ENCODE measurements around the gene TUBA4B.
A peak's percentile ranks its signal among the peaks of the same experiment; 100 is the strongest.

The TUBA4B gene

DNA sequence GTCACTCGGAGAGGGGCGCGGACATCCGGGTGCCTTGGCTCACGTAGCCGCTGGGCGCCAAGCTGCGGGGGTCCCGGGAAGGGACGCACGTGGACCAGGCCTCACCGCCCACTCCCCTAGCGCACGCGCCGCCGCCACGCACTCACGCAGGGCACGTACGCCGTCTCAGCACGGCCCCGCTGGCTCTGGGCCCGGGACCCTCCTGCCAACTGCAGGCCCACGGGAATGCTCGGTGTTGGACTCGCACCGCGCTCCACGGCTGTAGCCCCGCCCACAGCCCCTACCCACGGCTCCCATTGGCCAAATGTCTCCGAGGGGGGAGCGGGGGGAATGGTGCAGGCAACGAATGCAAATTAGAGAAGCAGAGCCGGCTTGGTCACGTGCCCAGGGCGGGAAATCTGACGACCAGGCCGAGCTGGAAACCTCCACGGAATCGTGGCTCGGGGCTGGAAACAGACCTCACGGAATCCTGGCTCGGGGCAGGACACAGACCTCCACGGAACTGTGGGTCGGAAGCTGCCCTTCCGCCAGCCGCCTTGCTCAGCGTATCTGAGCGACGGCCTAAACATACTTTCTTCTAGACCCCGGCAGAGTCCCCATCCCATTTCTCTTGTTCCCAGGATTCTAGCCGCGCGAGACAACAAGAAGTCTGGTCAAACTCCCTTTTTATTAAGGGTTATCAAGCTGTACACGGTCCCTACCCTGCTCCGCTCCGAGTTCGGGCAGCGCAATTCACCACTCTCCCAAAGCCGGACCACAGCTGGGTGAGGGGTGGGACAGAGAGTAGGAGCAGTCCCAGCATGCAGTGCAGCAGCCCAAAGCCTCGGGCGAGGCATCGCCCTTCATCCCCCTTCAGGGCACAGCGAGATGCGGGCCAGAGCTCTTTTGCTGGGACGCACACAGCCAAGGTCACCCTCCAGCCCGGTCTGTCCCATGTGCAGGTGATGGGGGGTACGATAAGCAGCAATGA lies 34.0 kb upstream of the TUBA4B start, which contains the start of gene ABCB6:
Gene ABCB6, minus strand, starts transcription at position 227 of the 970 bp plus-strand sequence. CDS start 285 bp downstream, outside the sequence.
- peak; percentile 91 for DNase-seq (ENCODE audit: low read depth, low spot score)

DNA sequence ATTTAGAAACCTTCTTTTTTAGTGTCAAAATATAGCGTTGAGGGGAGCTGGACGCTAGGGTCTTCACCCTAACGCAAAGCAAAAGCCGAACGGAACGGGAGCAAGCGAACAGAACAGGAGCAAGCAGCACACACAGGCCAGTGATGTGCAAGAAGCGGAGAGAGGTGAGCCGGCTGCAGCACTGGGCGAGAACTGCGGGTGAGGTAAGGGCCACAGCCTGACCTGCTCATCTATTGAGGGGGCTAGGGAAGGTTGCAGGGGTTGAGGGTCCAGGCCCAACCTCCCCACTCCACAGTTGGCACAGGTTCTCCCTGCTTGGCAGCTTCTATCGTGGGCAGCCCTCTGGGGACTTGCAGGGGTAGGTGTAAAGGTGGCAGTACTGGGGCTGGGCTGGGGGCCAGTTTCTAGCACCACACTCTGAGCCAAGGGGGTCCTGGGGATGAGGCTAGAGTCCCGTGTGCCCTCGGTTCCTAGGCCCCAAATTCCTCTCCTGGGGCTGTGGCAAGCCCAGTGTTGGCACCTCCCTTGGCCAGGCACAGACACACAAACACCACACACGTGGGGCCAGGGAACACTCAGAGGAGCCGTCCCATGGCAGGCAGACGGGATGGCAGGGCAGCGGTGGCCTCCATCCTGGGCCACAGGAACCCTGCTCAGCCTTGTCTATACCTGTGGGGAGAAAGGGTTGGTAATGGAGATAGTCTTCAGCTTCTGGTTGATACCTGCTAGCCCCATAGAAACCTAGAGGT lies 33.1 kb upstream of the TUBA4B start:
- no peak for DNase-seq (ENCODE audit: low read depth, low spot score)

DNA sequence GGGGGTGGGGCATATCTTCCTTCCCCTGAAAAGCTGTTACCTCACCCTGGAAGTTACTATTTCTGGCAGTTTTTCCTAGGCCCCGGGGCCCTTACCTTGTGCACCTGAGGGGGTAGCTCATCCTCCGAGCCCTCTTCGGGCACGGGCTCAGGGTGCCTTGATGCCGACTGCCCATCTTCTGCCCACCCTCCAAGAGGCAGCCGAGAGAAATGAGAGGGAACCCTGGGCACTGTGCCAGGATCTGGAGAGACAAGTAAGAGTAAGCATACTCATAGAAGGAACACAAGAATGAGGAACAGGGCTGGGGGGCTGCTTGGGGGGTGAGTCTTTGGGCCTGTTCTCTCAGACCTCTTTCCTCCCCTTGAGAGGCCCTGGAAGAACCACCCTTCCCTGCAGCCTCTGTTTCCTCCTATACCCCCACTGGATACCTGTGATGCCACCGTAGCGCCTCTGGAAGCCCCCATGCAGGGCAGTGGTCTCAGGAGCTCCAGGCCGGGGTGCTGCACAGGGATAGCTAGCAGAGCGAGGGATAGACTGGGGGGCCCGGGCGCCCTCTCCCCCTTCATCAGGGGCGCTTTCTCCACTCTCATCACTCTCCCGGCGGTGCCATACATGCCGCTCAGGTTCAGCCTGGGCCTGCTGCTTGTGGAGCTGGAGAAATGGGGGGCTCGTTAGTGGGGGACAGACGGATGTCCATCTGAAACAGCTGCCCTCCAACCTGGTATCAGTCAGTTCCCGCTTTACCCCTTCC lies 32.2 kb upstream of the TUBA4B start:
- no peak for DNase-seq (ENCODE audit: low read depth, low spot score)

DNA sequence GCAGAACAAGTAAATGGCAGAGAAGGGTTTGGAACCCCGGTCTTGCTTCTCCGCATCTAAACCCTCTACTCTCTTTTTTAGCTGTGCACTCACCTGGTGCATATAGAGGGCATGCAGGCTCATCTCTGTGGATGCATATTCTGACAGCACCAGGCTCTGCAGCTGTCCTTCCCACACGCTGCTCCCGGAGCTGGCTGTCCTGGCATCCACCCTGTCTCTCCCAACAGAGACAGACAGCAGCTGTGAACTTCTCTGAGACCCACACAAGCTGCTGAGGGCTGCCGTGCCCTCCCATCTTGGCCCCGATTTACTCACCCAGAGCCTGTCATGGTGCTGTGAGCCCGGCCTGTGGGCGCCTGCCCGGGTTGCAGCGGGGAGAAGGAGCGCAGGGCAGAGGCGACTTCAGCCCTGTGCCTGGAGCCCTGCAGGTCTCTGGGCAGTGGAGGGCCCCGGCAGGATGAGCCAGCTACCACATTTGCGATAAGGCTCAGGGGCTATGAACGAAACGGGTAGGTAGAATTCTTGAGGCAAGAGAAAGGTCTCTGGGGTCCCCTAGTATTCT lies 31.0 kb upstream of the TUBA4B start:
- DNase-seq (ENCODE audit: low read depth, low spot score): no peak

DNA sequence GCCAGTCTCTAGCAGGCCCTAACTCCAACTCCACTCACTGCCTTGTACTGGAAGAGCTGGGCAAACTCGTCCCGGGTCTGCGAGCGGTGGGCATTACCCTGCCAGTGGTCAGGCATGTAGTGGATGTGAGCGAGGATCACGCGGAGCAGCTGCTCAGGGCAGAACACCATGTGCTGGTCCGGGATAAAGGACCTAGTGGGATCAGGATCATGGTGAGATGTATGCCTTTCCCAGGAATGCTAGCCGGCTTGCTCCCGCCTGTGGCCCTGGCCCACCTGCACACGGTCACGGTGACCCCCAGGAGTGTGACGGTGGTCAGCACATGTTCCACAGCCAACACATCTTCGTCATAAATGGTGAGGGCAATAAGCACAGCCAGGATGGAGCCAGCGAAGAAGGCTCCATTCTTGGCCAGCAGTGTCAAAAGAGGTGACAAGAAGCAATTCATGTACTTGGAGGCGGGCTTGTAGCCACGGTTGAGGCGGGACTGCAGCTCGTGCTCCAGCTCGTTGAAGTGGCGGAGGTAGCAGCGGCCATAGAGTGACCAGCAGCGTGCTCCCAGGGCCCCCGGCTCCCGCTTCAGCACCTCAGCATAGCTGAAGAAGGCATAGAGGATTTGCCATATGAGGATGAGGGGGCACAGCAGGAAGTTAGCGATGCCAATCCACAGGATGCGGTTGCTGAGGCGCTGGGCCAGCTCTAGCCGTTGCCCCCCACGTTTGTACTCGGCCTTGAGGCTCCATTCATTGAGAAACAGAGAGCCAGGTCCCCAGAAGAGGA lies 29.0 kb upstream of the TUBA4B start:
- no peak for DNase-seq (ENCODE audit: low read depth, low spot score)

DNA sequence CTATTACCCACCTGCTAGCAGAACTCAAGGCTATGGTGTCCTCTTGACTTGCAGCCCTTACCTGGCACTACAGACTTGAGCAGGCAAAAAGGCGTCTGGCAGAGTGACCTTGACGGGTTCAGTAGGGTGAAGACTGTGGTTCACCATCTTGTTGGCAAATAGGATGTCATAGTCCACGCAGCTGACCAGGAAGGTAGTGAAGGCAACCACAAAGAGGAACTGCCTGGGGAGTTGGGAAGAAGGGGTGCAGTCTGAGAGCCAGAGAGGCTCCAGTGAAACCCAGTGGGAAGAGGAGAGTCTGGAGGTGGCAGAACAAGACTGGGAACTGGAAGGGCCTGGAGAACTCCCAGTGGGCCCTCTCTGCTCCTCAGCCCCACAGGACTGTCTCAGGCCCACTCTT lies 27.7 kb upstream of the TUBA4B start:
- no peak for DNase-seq (ENCODE audit: low read depth, low spot score)

DNA sequence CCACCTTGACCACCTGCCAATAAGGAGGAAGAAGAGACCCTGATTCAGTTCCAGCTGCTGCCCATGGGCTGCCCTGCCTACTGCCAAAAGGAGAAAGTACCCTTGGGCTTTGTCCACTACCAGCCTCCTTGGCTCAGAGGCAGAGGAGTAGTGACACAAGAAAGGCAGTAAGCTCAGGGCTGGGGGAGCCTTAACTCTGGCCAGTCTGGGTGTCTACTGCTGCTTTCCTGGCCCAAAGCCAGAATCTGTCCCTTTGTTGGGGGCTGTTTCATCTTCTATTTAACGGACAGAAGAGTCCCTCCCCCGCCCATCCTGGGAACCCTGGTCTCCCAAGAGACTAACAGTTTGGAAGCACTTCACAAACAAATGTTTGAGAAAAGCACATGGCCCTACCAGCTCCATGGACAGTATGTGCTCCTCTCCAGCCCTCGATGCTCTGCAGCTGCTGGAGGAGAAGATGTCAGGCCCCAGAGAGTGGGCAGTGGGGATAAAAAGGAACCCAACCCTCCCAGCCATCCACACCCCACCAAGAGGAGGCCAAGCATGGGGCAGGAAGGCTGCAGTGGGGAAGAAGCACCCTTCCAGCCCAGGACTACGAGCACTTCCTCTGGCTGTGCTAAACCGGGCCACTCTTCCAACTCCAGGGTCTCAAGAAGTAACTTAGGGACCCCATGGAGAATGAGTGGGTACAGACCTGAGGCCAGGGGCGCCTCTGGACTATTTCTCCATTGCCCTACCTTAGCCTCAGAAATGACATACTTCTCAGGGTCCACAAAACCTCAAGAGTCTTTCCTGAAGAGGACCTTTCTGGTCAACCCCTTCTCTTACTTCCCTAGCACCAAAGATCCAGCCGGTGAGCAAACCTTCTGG lies 24.8 kb upstream of the TUBA4B start:
- no peak for DNase-seq (ENCODE audit: low read depth, low spot score)

DNA sequence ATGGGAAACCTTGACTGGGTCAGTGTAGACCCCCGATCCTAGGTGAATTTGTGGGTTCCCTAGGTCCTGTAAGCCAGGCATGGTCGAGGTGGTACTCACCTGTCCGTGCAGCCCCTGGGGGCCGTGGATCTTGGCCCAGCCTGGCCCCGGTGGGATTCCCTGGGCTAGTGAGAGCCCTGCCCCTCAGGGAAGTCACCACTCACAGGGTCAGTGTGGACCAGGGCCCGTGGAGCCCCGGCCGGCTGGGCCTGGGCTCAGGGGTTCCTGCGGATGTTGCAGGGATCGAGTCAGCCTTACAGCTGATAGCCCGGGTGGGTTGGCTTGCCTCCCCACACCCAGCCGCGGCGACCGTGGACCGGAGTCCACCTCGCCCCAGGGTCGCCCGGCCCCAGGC lies 24.1 kb upstream of the TUBA4B start:
- DNase-seq (ENCODE audit: low read depth, low spot score): no peak

DNA sequence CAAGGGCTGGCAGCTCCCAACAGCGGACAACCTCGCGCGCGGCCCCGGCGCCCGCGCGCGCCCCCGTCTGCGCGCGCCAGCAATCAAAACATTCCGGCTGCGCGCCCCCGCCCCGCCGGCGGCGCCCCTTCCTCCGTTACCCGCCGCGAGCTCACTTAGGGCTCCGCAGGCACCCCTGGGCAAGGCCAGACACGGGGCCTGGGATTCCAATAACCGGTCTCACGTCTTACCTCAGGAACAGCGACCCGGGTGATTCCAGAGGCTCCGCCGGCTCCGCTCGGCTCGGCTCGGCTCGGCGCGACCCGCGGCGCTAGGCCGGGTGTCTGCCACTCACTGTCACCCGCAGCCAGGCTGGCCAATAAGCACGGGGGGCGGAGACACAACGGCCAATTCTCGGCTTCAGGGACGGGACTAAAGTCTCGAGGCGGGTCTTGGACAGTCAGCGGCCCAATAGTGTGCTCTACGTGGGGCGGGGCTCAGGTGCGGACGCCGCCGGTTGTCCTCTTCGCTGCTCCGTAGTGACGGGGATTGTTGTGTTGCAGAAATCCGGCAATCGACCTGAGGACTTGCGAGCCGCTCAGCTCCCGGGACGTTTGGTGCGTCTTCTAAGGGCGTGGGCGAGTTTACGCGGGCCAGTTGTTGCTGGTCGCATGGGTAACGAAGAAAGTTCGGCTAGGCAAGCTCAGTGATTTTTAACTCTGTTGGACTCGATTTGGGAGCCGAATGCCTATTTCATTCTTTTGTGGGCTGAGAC lies 23.6 kb upstream of the TUBA4B start, which contains the start of the genes ANKZF1 and ATG9A:
Gene ANKZF1, plus strand, starts transcription at position 502 of the 754 bp plus-strand sequence. CDS start 452 bp downstream, outside the sequence.
Gene ATG9A, minus strand, starts transcription at position 332 of the 754 bp plus-strand sequence. CDS start 1,612 bp downstream, outside the sequence.
- peak; percentile 99 for DNase-seq (ENCODE audit: low read depth, low spot score)

DNA sequence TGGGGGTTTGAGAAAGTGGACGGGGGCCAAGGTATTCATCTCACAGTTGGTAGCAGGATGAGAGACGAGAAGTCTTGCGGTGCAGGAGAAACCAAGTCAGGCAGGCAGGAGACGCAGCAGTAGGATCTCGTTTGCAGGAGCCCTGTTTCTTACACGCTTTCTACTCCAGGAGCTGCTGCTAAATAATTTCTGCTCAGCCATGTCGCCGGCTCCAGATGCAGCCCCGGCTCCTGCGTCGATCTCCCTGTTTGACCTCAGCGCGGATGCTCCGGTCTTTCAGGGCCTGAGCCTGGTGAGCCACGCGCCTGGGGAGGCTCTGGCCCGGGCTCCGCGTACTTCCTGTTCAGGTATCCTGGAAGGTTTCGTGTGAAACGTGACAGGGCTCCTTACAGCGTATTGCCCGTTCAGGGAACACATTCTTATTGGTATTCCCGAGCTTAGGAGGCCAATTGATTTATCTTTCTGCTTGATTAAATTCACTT lies 22.9 kb upstream of the TUBA4B start:
- peak; percentile 73 for DNase-seq (ENCODE audit: low read depth, low spot score)

DNA sequence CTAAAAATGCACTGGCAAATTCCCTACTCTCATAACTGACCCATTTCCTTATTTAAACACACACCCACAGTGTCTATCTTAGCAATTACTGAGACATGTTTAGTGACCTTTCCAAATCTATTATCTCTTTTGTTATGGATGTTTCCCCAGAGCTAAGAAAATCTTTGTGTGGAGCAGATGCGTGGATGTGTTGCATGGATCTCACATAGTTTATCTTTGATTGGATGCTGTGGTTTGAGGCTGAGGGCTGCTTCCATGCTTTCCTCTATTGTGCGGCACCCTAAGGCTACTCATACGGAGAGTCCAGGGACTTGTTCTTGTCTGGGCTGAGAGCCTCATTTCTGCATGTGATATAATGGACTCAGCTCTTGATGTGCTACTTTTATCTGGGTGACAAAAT lies 18.7 kb upstream of the TUBA4B start:
- DNase-seq (ENCODE audit: low read depth, low spot score): no peak

DNA sequence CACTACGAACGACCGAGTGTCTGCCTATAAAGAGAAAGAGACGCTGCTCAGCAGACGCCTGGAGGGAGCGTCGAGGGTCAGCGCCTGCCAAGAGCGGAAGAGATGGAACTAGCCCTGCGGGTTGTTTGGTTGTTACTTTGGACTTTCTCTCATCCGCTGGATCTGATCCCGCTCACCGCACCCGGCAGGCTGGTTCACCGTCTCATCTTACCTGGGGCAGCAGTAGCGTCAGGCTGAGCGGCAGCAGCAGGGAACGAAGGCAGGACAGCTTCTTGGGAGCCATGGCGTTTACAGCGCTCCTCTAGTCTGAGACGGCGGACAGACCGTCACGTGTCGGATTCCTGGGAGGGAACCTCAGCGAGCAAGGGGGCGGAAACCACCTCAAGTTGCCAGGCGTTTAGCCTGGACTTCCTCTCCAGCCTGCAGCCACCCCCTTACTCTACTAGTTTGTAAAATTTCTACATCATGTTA lies 9.7 kb upstream of the TUBA4B start:
- peak; percentile 51 for DNase-seq (ENCODE audit: low read depth, low spot score)

DNA sequence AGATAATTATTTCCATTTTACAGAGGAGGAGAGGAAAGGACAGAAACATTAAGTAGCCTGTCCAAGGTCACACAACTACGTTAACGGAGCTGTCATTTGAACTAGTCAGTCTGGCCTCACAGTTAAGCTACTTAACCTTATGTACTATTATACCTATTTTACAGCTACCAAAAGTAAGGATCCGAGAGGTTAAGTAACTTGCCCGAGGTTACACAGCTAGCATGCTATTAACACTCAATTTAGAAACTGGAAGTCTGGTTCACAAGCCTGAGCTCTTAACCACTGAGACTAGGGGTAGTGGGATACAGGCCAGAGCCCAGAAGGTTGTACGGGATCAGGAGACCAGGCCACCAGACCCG lies 8.3 kb upstream of the TUBA4B start:
- no peak for DNase-seq (ENCODE audit: low read depth, low spot score)

DNA sequence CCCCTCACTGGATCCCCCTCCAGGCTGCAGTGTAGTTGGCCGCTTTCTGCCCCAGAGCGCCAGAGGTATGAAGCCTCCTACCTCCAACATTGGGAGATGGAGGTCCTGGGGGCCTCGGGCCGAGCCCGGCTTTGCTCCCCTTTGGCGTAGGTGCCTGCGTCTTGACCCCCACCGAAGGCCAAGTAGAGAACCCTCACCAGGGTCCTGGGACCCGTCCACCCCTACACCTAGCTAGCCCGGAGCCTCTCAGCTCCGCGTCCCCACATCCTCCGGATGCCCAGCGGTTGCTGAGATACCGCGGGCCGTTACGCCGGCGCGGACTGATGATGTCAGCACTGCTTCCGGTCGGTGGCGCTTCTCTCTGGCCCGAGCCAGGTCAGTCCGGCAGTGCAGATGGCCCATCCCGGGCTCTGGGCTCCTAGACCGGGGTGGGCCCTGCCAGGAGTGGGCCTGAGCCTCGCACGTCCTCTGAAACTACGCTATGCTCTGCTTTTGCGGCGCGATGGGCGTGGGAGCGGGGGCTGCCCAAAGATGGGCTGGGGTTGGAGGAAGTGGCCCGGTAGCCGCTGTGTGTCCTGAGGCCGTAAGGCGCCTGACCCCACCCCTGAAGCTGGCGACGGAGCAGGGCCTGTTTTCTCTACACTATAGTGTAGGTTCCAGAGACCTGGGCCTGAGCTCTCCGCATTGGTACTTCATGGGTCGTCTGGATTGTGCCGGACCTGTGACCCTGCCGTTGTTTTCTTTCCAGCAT lies 7.7 kb upstream of the TUBA4B start, which contains the start of the genes GLB1L and STK16:
Gene GLB1L, minus strand, starts transcription at position 297 of the 751 bp plus-strand sequence. CDS start 1,871 bp downstream, outside the sequence.
Gene STK16, plus strand, starts transcription at position 332 of the 751 bp plus-strand sequence. CDS start 521 bp downstream, outside the sequence.
- peak; percentile 97 for DNase-seq (ENCODE audit: low read depth, low spot score)

DNA sequence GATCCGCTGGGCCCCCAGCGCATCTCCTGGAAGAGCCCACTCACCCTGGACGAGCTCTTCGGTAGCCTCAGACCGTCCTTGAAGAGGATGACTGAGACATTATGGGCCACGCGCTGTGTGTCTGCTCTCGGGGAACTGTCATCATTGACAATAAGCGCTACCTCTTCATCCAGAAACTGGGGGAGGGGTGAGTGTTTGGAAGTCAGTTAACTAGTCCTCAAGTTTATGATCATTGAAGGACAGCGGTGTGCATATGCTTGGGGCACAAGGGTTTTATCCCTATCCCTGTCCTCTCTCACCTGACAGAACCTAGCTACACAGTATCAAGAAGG lies 7.2 kb upstream of the TUBA4B start:
- DNase-seq (ENCODE audit: low read depth, low spot score): no peak

DNA sequence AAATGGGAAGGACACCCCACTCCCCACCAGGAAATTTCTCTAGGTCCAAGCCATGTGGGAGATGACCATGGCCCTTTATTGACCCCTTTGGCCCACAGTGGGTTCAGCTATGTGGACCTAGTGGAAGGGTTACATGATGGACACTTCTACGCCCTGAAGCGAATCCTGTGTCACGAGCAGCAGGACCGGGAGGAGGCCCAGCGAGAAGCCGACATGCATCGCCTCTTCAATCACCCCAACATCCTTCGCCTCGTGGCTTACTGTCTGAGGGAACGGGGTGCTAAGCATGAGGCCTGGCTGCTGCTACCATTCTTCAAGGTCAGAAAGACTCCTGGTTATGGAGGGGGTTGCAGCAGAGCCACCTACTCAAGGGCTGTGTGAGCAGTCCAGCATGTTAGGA lies 6.5 kb upstream of the TUBA4B start:
- no peak for DNase-seq (ENCODE audit: low read depth, low spot score)
